C4-2B (cell line): ENCODE results near the gene PLXNA4.

Experiments
- H3K27ac ChIP-seq: fragments of 450-650 bp; 2 replicates; pipeline ENCODE4 v1.5.1; 2017
- CTCF ChIP-seq: fragments of 450-650 bp; conservative IDR thresholded peaks from 2 replicates; pipeline ENCODE4 v1.5.1; 2017; ENCODE audit warnings: mild to moderate bottlenecking
- ZFX ChIP-seq: fragments of 450-650 bp; IDR thresholded peaks from 2 replicates; pipeline ENCODE4 v1.6.1; 2017

The PLXNA4 gene

GRCh38 chr7:132256721-132257212, 319.5 kb downstream of the PLXNA4 start:
- TF ChIP-seq ZFX (no peak), CTCF (no peak)
- peak overlapping the region; percentile 40 for H3K27ac ChIP-seq

- peak overlapping the region; percentile 40 for H3K27ac ChIP-seq
Observed at GRCh38 chr7:132255898-132256297, 320.4 kb downstream of the PLXNA4 start.

GRCh38 chr7:132255115-132255797, 321.0 kb downstream of the PLXNA4 start:
- TF ChIP-seq CTCF (no peak), ZFX (no peak)
- peak overlapping the region; percentile 40; the same call in 1 of the 2 replicates for H3K27ac ChIP-seq

More at GRCh38 chr7:132255898-132256297, 320.4 kb downstream of the PLXNA4 start:
- TF ChIP-seq CTCF (no peak), ZFX (no peak)

GRCh38 chr7:132254455-132254854, 321.8 kb downstream of the PLXNA4 start:
- H3K27ac ChIP-seq: no peak overlapping the region
- no peak for TF ChIP-seq ZFX
- TF ChIP-seq CTCF: no peak

- TF ChIP-seq CTCF: no peak
- TF ChIP-seq ZFX: no peak
Observed at GRCh38 chr7:132252793-132253100, 323.5 kb downstream of the PLXNA4 start.

GRCh38 chr7:132251327-132251659, 325.0 kb downstream of the PLXNA4 start:
- H3K27ac ChIP-seq: peak overlapping the region; percentile 96
- TF ChIP-seq ZFX: no peak

More at GRCh38 chr7:132252793-132253100, 323.5 kb downstream of the PLXNA4 start:
- no peak overlapping the region for H3K27ac ChIP-seq

- H3K27ac ChIP-seq: peak overlapping the region; percentile 96
- TF ChIP-seq CTCF (no peak), ZFX (no peak)
Observed at GRCh38 chr7:132250480-132251326, 325.6 kb downstream of the PLXNA4 start.
